ENCODE data around the gene THOC6.
"Not testable (repeated sequence)": the region's sequence is repeated elsewhere in the genome, so short reads cannot be mapped to it uniquely, and the experiment has no call there.

The THOC6 gene

DNA sequence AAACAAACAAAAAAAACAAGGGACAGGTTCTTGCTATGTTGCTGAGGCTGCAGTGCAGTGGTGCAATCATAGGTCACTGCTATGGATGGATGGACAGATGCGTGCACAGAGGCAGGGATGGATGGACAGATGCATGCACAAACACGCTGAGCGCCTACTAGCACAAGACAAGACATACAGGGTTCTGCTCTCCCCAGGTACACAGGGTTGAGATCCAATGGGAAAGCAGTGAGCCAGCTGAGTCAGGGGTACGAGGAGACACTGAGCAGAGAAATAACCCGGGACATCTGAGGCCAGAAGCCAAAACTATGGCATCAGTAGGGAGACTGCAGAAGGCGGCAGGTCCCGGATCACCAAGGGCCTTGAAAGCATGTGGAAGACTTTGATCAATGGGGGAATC is 47.8 kb downstream of the THOC6 start:
- peak overlapping the region; percentile 24 for H3K27ac Mint-ChIP-seq
- H3K9me3 Mint-ChIP-seq: no peaks in the 10 kb centered on the region
- H3K36me3 Mint-ChIP-seq (ENCODE audit: low read depth): no peaks in the 10 kb centered on the region
- peaks cover 20% of the 10 kb centered on the region for H3K27me3 Mint-ChIP-seq (ENCODE audit: low read depth, poor library complexity)
- TF ChIP-seq, protein P1, sequence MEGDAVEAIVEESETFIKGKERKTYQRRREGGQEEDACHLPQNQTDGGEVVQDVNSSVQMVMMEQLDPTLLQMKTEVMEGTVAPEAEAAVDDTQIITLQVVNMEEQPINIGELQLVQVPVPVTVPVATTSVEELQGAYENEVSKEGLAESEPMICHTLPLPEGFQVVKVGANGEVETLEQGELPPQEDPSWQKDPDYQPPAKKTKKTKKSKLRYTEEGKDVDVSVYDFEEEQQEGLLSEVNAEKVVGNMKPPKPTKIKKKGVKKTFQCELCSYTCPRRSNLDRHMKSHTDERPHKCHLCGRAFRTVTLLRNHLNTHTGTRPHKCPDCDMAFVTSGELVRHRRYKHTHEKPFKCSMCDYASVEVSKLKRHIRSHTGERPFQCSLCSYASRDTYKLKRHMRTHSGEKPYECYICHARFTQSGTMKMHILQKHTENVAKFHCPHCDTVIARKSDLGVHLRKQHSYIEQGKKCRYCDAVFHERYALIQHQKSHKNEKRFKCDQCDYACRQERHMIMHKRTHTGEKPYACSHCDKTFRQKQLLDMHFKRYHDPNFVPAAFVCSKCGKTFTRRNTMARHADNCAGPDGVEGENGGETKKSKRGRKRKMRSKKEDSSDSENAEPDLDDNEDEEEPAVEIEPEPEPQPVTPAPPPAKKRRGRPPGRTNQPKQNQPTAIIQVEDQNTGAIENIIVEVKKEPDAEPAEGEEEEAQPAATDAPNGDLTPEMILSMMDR (IDR thresholded peaks at IDR 0.05): no peak
- no peak for DNase-seq
- H3K4me1 Mint-ChIP-seq: peaks cover 54% of the 10 kb centered on the region
- H3K4me3 Mint-ChIP-seq: no peak overlapping the region

DNA sequence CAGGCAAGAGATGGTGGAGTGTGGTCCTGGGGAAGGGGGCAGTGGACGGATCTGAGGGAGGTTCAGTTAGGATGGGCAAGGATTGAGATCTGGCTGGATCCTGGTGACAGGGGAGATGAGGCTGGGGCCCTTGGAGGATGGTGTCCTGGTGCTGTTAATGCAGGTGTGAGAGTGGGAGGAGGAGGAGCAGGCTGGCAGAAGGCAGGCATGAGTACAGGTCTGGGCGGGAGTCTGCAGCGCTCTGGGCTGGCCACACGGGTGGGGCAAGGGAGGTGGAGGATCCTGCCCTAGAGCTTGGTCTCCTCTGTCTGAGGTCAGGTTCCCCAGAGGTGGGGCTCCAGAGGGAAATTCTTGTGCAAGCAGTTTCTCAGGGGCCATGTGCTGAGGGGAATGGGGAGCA is 48.3 kb downstream of the THOC6 start:
- not testable (repeated sequence) for H3K36me3 Mint-ChIP-seq (ENCODE audit: low read depth); DNase-seq; H3K9me3 Mint-ChIP-seq; H3K27ac Mint-ChIP-seq; H3K4me3 Mint-ChIP-seq
- Mint-ChIP-seq H3K4me1 (peaks cover 50% of the 10 kb centered on the region), H3K27me3 (ENCODE audit: low read depth, poor library complexity) (peaks cover 22% of the 10 kb centered on the region)

GRCh38 chr16:3072576-3073263 is 48.9 kb downstream of the THOC6 start:
- not testable (repeated sequence) for DNase-seq
- peaks cover 48% of the 10 kb centered on the region for H3K4me1 Mint-ChIP-seq

DNA sequence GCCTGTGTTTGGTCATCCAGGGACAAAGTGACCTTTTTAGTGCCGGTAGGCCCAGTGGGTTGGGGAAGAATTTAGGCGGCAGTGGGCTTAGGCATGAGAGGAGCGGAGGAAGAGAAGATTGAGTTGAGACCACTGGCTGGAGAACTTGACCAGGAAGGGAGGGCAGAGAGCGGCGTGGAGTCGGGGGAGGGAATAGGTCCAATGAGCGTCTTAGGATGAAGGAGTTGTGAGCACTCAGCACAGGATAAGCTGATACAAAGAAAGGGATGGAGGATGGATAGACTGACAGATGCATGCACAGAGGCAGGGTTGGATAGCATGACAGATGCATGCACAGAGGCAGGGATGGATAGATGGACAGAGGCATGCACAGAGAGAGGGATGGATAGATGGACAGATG is 49.6 kb downstream of the THOC6 start:
- Mint-ChIP-seq H3K27me3 (ENCODE audit: low read depth, poor library complexity) (peaks cover 22% of the 10 kb centered on the region), H3K4me1 (peaks cover 48% of the 10 kb centered on the region), H3K9me3 (no peaks in the 10 kb centered on the region), H3K36me3 (ENCODE audit: low read depth) (no peaks in the 10 kb centered on the region), H3K4me3 (no peak overlapping the region), H3K27ac (no peak overlapping the region)
- TF ChIP-seq, protein P1 (IDR thresholded peaks at IDR 0.05): no peak
- no peak for DNase-seq

More at GRCh38 chr16:3072576-3073263, 48.9 kb downstream of the THOC6 start:
- not testable (repeated sequence) for H3K9me3 Mint-ChIP-seq; H3K36me3 Mint-ChIP-seq (ENCODE audit: low read depth); H3K27ac Mint-ChIP-seq; H3K4me3 Mint-ChIP-seq
- peaks cover 22% of the 10 kb centered on the region for H3K27me3 Mint-ChIP-seq (ENCODE audit: low read depth, poor library complexity)

GRCh38 chr16:3074860-3075522 is 51.2 kb downstream of the THOC6 start:
- H3K4me3 Mint-ChIP-seq: no peak overlapping the region
- peaks cover 24% of the 10 kb centered on the region for H3K27me3 Mint-ChIP-seq (ENCODE audit: low read depth, poor library complexity)
- no peaks in the 10 kb centered on the region for H3K36me3 Mint-ChIP-seq (ENCODE audit: low read depth)
- H3K9me3 Mint-ChIP-seq: no peaks in the 10 kb centered on the region
- H3K27ac Mint-ChIP-seq: no peak overlapping the region
- peaks cover 41% of the 10 kb centered on the region for H3K4me1 Mint-ChIP-seq
- no peak for DNase-seq
- TF ChIP-seq, protein P1 (IDR thresholded peaks at IDR 0.05): no peak

DNA sequence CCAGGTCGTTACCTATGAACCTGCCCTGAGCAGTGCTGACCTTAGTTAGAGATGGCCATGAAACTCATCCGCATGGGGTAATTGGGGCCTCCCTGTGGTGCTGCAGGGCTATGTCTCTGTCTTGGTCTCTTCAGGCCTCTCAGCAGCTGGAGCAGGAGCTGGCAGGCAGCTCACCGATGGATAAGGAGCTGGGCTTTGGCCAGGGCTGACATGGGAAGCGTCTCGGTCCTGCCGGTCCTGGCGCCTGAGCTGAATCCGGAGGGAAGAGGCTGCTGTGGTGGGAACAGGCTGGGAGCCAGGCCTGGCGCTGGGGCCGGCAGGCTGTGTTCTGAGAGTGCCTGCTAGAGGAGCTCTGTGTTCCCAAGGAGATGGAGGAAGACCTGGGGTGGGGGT is 51.7 kb downstream of the THOC6 start:
- Mint-ChIP-seq H3K4me3 (no peak overlapping the region), H3K4me1 (peaks cover 41% of the 10 kb centered on the region), H3K9me3 (no peaks in the 10 kb centered on the region), H3K27ac (no peak overlapping the region), H3K36me3 (ENCODE audit: low read depth) (no peaks in the 10 kb centered on the region), H3K27me3 (ENCODE audit: low read depth, poor library complexity) (peaks cover 24% of the 10 kb centered on the region)
- TF ChIP-seq, protein P1 (IDR thresholded peaks at IDR 0.05): no peak
- DNase-seq: no peak

DNA sequence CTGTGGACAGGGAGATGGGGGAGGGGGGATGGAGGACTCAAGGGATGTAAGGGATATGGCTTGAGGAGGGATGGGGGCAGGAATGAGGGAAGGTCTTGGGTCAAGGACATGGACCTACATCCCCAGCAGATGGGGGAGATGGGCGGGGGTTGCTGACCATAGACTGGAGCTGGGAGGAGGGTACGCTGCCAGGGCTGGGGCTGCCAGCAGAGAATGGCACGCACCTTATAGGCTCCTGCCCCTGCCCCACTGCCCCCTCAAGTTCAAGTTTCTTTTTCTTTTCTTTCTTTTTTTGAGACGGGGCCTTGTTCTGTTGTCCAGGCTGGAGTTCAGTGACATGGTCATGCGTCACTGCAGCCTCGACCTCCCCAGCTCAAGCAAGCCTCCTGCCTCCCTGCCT is 52.1 kb downstream of the THOC6 start:
- not testable (repeated sequence) for H3K9me3 Mint-ChIP-seq; H3K36me3 Mint-ChIP-seq (ENCODE audit: low read depth); H3K27ac Mint-ChIP-seq; DNase-seq; H3K4me3 Mint-ChIP-seq
- H3K4me1 Mint-ChIP-seq: peaks cover 45% of the 10 kb centered on the region
- H3K27me3 Mint-ChIP-seq (ENCODE audit: low read depth, poor library complexity): peaks cover 24% of the 10 kb centered on the region
